AG10803 (cell line): Measurements from ENCODE around the gene MGARP.
A peak's percentile ranks its signal among the peaks of the same experiment; 100 is the strongest.

Source experiments
- DNase-seq: peaks from one replicate; pipeline ENCODE4 v3.0.0; 2010; ENCODE audit warnings: low read depth
- H3K4me3 ChIP-seq: 2 replicates; pipeline ENCODE4 v1.5.1; 2011; ENCODE audit warnings: mild to moderate bottlenecking, low read length, control low read depth
- CTCF ChIP-seq: conservative IDR thresholded peaks from 2 replicates; pipeline ENCODE4 v1.5.1; 2011; ENCODE audit warnings: mild to moderate bottlenecking, low read length, control low read depth, inconsistent platforms

Gene MGARP

GRCh38 chr4:139227729-139228404 is 52.2 kb downstream of the MGARP start:
- DNase-seq: no peak
- no peak overlapping the region for H3K4me3 ChIP-seq
- TF ChIP-seq CTCF: peak; percentile 29

- H3K4me3 ChIP-seq: no peak overlapping the region
- peak; percentile 52 for DNase-seq
- TF ChIP-seq CTCF: no peak
These were observed 56.2 kb downstream of the MGARP start for GRCh38 chr4:139223682-139224317.

- DNase-seq: no peak
- no peak overlapping the region for H3K4me3 ChIP-seq
- no peak for TF ChIP-seq CTCF
These were observed 57.8 kb downstream of the MGARP start for GRCh38 chr4:139222215-139222614.

- H3K4me3 ChIP-seq: no peak overlapping the region
- TF ChIP-seq CTCF: no peak
- no peak for DNase-seq
These were observed 58.3 kb downstream of the MGARP start for GRCh38 chr4:139221687-139222086.

GRCh38 chr4:139219450-139220055 is 60.5 kb downstream of the MGARP start:
- no peak for DNase-seq
- no peak for TF ChIP-seq CTCF
- H3K4me3 ChIP-seq: no peak overlapping the region
